ENCODE measurements around the gene TAPBPL.

TAPBPL gene

GRCh38 chr12:6500466-6500865 lies 48.6 kb downstream of the TAPBPL start:
- Histone ChIP-seq H3K27ac (ENCODE audit: low read length) (no peak overlapping the region), H3K4me1 (ENCODE audit: control insufficient read depth in 1 of 2, insufficient read depth in 2 of 2, low read length in 2 of 2) (peaks cover 0 to 1% of the 10 kb centered on the region in 2 donors), H3K27me3 (ENCODE audit: low read depth, low read length) (no peaks in the 10 kb centered on the region), H3K4me3 (ENCODE audit: low read depth in 1 of 2, low read length in 2 of 2) (no peak overlapping the region), H3K9me3 (ENCODE audit: control insufficient read depth in 1 of 2, low read length in 2 of 2) (no peaks in the 10 kb centered on the region), H3K36me3 (ENCODE audit: control insufficient read depth in 1 of 2, insufficient read depth in 2 of 2, low read length in 2 of 2) (peaks cover 8 to 15% of the 10 kb centered on the region in 2 donors)

- peaks cover 9 to 25% of the 10 kb centered on the region in 2 donors for H3K36me3 ChIP-seq (ENCODE audit: control insufficient read depth in 1 of 2, insufficient read depth in 2 of 2, low read length in 2 of 2)
- H3K4me3 ChIP-seq (ENCODE audit: low read depth in 1 of 2, low read length in 2 of 2) = no peak overlapping the region
- H3K27me3 ChIP-seq (ENCODE audit: low read depth, low read length) = no peaks in the 10 kb centered on the region
- H3K9me3 ChIP-seq (ENCODE audit: control insufficient read depth in 1 of 2, low read length in 2 of 2) = no peaks in the 10 kb centered on the region
- H3K27ac ChIP-seq (ENCODE audit: low read length) = no peak overlapping the region
- no peaks in the 10 kb centered on the region for H3K4me1 ChIP-seq (ENCODE audit: control insufficient read depth in 1 of 2, insufficient read depth in 2 of 2, low read length in 2 of 2)
Measured at GRCh38 chr12:6507102-6507998, 55.5 kb downstream of the TAPBPL start.

GRCh38 chr12:6508087-6508486 lies 56.2 kb downstream of the TAPBPL start:
- H3K36me3 ChIP-seq (ENCODE audit: control insufficient read depth in 1 of 2, insufficient read depth in 2 of 2, low read length in 2 of 2) = peaks cover 15 to 31% of the 10 kb centered on the region in 2 donors
- no peaks in the 10 kb centered on the region for H3K9me3 ChIP-seq (ENCODE audit: control insufficient read depth in 1 of 2, low read length in 2 of 2)
- no peaks in the 10 kb centered on the region for H3K4me1 ChIP-seq (ENCODE audit: control insufficient read depth in 1 of 2, insufficient read depth in 2 of 2, low read length in 2 of 2)
- H3K27me3 ChIP-seq (ENCODE audit: low read depth, low read length) = no peaks in the 10 kb centered on the region
- H3K4me3 ChIP-seq (ENCODE audit: low read depth in 1 of 2, low read length in 2 of 2) = no peak overlapping the region
- no peak overlapping the region for H3K27ac ChIP-seq (ENCODE audit: low read length)

Measured in muscle layer of duodenum (tissue), 2 donors.